Fibroblast of the aortic adventitia (primary cell): ENCODE measurements around the gene GLRX2. TPM values are rescaled to one million over a fixed set of nuclear protein-coding genes. Genes with fewer than 3 reads are reported as not detected.
"Not testable (repeated sequence)": the region's sequence is repeated elsewhere in the genome, so short reads cannot be mapped to it uniquely, and the experiment has no call there.

Experiments used
- DNase-seq: peaks from one replicate; pipeline ENCODE4 v3.0.0-alpha.2; 2010; ENCODE audit warnings: low read depth
- H3K4me3 ChIP-seq: 2 replicates; pipeline ENCODE4 v1.5.1; 2011; ENCODE audit warnings: low read depth, mild to moderate bottlenecking, control low read depth, low read length, moderate library complexity
- CTCF ChIP-seq: IDR thresholded peaks from 2 replicates; pipeline ENCODE4 v1.5.1; 2011; ENCODE audit warnings: mild to moderate bottlenecking, low read length, control low read depth, inconsistent platforms; ENCODE audit not compliant: insufficient read depth
- total RNA-seq: library from RNA; depleted of rRNA; stranded (reverse); fragments of >200 nt; gene quantifications from 2 replicates; pipeline ENCODE4 v1.2.3, GENCODE V29; 2012; ENCODE audit warnings: low replicate concordance

GLRX2 gene
- total RNA-seq, 1 donor, result 25.7 TPM

- no peak for DNase-seq
- no peak for TF ChIP-seq CTCF
- H3K4me3 ChIP-seq, result no peak overlapping the region
Observed at GRCh38 chr1:193118803-193119730, 13.9 kb upstream of the GLRX2 start.

GRCh38 chr1:193118194-193118593 lies 13.0 kb upstream of the GLRX2 start:
- TF ChIP-seq CTCF, result no peak
- DNase-seq, result no peak
- H3K4me3 ChIP-seq, result no peak overlapping the region

- not testable (repeated sequence) for DNase-seq, H3K4me3 ChIP-seq
Observed at GRCh38 chr1:193117167-193117566, 12.0 kb upstream of the GLRX2 start.

- TF ChIP-seq CTCF, result no peak
- no peak overlapping the region for H3K4me3 ChIP-seq
- peak; percentile 97 for DNase-seq
Observed at GRCh38 chr1:193115629-193116227, 10.5 kb upstream of the GLRX2 start.

- no peak for DNase-seq
- no peak overlapping the region for H3K4me3 ChIP-seq
- TF ChIP-seq CTCF, result no peak
Observed at GRCh38 chr1:193114485-193115095, 9.4 kb upstream of the GLRX2 start.

- no peak for TF ChIP-seq CTCF
- no peak overlapping the region for H3K4me3 ChIP-seq
- no peak for DNase-seq
Observed at GRCh38 chr1:193113992-193114332, 8.7 kb upstream of the GLRX2 start.

- DNase-seq, result no peak
- no peak overlapping the region for H3K4me3 ChIP-seq
- TF ChIP-seq CTCF, result no peak
Observed at GRCh38 chr1:193113258-193113991, 8.2 kb upstream of the GLRX2 start.
